K562 treated with DMSO at 1 percent for 24 hours (cell line): ENCODE results near the gene MLEC. TPM values are rescaled to one million over a fixed set of nuclear protein-coding genes. Genes with fewer than 3 reads are reported as not detected.

Experiments used
- total RNA-seq: library from RNA; unstranded; fragments of 300-600 nt; gene quantifications from 2 replicates; pipeline ENCODE4 v1.2.3, GENCODE V29; 2022; ENCODE audit warnings: low read depth; ENCODE audit not compliant: insufficient read depth

The MLEC gene, protein sequence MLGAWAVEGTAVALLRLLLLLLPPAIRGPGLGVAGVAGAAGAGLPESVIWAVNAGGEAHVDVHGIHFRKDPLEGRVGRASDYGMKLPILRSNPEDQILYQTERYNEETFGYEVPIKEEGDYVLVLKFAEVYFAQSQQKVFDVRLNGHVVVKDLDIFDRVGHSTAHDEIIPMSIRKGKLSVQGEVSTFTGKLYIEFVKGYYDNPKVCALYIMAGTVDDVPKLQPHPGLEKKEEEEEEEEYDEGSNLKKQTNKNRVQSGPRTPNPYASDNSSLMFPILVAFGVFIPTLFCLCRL
- 40.3 and 44.5 TPM in 2 replicates for total RNA-seq

DNA sequence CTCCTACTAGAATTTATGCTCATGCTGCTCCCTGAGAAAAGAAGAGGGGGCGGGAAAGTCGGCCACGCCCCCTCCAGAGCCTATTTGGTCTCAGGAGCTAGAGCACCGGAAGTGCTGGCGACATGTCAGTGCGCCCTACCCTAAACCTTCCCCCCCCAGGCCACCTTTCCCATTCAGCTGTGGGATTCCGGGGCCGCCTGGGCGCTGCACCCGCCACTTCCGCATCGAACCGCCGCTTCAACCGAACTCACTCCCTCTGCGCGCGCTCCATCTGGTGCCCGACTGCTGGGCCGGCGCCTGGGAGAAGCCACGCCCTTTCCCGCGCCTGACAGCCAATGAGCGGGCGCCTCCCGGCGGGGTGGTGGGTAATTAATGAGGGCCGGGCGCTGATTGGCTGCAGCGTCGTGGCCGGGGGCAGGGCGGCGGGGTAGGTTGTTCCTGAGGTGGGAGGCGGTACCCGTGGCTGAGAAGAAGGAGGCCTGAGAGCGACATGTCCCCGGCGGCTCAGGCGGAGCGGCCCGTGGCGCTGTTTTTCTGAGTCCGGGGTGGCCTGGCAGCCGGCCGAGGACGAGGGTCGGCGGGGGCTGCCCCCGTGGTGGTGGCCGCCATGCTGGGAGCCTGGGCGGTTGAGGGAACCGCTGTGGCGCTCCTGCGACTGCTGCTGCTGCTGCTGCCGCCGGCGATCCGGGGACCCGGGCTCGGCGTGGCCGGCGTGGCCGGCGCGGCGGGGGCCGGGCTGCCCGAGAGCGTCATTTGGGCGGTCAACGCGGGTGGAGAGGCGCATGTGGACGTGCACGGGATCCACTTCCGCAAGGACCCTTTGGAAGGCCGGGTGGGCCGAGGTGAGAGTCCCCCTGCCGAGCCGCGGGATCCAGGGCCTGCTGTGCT lies at the start of gene MLEC:
Gene MLEC (plus strand): TSS at position 460 of the 888 bp plus-strand sequence. CDS start 148 bp downstream, at position 608.

GRCh38 chr12:120639771-120640721 lies 46.9 kb upstream of the MLEC start, which contains the start of gene CABP1:
CABP1 (plus strand) TSS chr12:120640626; CDS start chr12:120640686, 60 bp downstream.

GRCh38 chr12:120710031-120710804 lies 23.3 kb downstream of the MLEC start, which contains the start of gene UNC119B:
UNC119B (plus strand) TSS chr12:120710458; CDS start chr12:120710475, 17 bp downstream.

DNA sequence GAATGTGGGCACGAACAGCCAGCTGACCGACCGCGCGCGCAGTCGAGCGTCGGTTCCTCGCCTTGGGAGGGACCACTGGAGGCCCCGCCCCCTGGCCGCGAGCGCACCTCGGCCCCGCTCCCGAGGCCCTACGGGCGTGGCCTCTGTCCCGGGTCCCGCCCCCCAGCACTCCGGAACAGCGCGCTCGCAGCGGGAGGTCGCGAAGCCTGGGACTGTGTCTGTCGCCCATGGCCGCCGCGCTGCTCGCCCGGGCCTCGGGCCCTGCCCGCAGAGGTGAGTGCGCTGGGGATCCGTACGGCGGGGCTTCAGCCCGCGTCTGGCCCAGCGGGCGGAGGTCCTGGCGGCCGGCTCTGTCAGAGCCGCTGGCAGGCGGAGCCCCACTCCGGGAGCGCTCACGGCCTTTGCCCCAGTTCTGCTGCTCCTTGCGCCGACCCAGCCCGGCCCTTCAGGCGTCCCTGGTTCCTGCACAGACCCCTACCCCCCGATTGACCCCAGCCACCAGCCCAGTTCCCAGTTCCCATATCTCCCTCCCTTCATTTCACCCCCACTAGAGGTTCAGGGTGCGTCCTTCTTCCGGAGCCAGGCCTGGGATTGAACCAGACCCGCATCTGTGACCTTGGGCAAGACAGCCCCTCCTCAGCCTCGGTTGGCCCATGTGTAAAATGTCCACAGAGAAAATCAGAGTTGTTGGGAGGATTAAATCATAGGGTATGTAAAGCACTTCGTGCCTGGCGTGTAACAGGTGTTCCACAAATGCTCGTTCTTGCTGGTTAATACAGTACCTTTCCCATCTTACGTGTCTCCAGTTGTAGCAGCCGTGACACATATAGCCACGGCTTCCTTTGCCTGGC lies 38.9 kb downstream of the MLEC start, which contains the start of gene ACADS:
Gene ACADS (plus strand): TSS at position 168 of the 851 bp plus-strand sequence. CDS start 60 bp downstream, at position 228.

Other genes starting within 250 kb of the MLEC start
- 816 and 863 TPM in 2 replicates for gene COX6A1, start 249.0 kb upstream of the MLEC start, total RNA-seq
- gene TRIAP1, start 240.8 kb upstream of the MLEC start, total RNA-seq = 23.4 and 27.7 TPM in 2 replicates
- gene GATC, start 240.7 kb upstream of the MLEC start, total RNA-seq = 14.8 and 16.9 TPM in 2 replicates
- 235 and 238 TPM in 2 replicates for gene SRSF9, start 217.4 kb upstream of the MLEC start, total RNA-seq
- gene DYNLL1, start 191.0 kb upstream of the MLEC start, total RNA-seq = 501 and 505 TPM in 2 replicates
- 30.7 and 32.5 TPM in 2 replicates for gene COQ5, start 158.0 kb upstream of the MLEC start, total RNA-seq
- 127 and 132 TPM in 2 replicates for gene RNF10, start 152.8 kb upstream of the MLEC start, total RNA-seq
- 69.6 and 73.0 TPM in 2 replicates for gene POP5, start 105.7 kb upstream of the MLEC start, total RNA-seq
- not detected in 2 replicates for gene CABP1, start 46.5 kb upstream of the MLEC start, total RNA-seq
- gene UNC119B, start 23.3 kb downstream of the MLEC start, total RNA-seq = 24.3 and 30.0 TPM in 2 replicates
- gene ACADS, start 38.7 kb downstream of the MLEC start, total RNA-seq = 38.3 and 41.2 TPM in 2 replicates
- 18.9 and 25.5 TPM in 2 replicates for gene SPPL3, start 217.2 kb downstream of the MLEC start, total RNA-seq